Choroid plexus epithelial cell (primary cell): ENCODE data around the gene NEK1.
A peak's percentile ranks its signal among the peaks of the same experiment; 100 is the strongest.
"Not testable (repeated sequence)": the region's sequence is repeated elsewhere in the genome, so short reads cannot be mapped to it uniquely, and the experiment has no call there.

ENCODE experiments used
- DNase-seq: peaks from one replicate; pipeline ENCODE4 v3.0.0-alpha.2; 2010; ENCODE audit warnings: low read depth
- H3K4me3 ChIP-seq: 2 replicates; pipeline ENCODE4 v1.5.1; 2011; ENCODE audit warnings: low read depth, mild to moderate bottlenecking, control low read depth, low read length, moderate library complexity
- TF ChIP-seq, protein P1 (sequence below): conservative IDR thresholded peaks from 2 replicates; pipeline ENCODE4 v1.5.1; 2011; ENCODE audit warnings: low read depth, mild to moderate bottlenecking, control low read depth, inconsistent platforms, low read length, moderate library complexity

NEK1 gene

DNA sequence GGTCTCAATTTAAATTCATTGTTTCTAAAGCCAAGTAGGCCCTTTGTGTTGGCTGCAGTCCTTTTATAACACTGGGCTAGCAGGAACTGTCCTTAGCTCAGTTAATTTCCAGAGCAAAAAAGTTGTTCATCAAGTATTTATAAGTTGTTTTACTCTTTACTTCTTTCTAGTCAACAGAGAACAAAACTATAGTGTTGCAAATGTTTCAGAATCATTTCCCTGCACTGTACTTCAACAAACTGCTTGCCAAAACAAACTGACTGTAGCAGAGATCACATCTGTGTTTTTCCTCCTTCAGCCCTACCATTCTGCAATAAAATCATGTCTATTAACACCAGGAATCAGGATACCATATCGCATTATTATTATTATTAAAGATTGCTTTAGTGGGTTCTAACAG is 173.1 kb downstream of the NEK1 start:
- DNase-seq = peak; percentile 77
- TF ChIP-seq, protein P1, sequence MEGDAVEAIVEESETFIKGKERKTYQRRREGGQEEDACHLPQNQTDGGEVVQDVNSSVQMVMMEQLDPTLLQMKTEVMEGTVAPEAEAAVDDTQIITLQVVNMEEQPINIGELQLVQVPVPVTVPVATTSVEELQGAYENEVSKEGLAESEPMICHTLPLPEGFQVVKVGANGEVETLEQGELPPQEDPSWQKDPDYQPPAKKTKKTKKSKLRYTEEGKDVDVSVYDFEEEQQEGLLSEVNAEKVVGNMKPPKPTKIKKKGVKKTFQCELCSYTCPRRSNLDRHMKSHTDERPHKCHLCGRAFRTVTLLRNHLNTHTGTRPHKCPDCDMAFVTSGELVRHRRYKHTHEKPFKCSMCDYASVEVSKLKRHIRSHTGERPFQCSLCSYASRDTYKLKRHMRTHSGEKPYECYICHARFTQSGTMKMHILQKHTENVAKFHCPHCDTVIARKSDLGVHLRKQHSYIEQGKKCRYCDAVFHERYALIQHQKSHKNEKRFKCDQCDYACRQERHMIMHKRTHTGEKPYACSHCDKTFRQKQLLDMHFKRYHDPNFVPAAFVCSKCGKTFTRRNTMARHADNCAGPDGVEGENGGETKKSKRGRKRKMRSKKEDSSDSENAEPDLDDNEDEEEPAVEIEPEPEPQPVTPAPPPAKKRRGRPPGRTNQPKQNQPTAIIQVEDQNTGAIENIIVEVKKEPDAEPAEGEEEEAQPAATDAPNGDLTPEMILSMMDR = no peak
- no peak overlapping the region for H3K4me3 ChIP-seq

DNA sequence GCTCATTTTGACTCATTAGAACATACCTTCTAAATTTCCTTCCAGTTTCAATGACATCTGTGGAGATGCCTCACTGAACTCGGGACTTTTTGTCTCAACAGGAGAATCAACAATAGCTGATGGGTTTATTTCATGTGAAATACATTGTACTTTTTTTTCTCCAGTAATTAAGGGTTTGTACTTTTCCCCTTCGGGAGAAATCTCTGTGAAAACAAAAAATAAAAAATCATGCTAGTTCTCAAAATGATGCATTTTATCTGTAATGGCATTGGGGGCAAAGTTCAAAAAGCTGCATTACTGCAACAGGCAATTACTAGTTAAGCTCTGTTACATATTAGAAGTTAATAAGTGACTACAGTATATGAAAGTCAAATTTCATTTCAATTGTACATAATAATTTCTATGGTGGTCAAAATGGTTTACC is 174.3 kb downstream of the NEK1 start:
- no peak for DNase-seq
- TF ChIP-seq, protein P1 = no peak
- no peak overlapping the region for H3K4me3 ChIP-seq

DNA sequence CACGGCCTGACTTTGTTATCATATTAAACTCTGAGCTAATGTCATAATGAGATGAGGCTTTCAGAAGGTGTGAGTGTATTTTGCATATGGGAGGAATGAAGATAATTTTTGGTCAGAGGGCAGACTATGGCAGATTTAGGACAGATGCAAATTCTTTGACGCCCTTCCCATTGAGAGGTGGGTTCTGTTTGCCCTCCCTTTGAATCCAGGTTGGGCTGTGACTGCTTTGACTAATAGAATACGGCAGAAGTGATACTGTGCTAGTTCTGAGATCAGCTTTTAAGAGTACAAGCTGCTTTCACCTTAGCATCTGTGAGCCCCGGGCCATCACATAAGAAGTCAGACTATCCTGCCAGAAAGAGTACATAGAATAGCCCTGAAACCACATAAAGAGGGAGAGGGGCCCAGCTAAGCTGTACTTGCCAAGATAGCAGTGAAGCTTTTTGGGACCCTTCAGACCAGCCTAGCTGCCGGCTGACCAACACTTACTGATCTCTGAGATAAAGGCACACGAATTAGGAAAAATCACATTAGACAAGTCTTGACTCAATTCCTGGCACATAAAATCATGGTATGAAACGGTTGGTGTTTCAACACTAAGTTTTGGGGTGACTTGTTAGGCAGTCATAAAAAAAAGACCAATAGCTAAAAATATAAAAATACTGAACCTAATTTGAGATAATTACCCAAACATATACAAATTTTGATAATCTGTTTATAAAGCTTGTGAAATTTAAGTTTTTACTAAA is 174.9 kb downstream of the NEK1 start:
- no peak for DNase-seq
- TF ChIP-seq, protein P1 = no peak
- no peak overlapping the region for H3K4me3 ChIP-seq

DNA sequence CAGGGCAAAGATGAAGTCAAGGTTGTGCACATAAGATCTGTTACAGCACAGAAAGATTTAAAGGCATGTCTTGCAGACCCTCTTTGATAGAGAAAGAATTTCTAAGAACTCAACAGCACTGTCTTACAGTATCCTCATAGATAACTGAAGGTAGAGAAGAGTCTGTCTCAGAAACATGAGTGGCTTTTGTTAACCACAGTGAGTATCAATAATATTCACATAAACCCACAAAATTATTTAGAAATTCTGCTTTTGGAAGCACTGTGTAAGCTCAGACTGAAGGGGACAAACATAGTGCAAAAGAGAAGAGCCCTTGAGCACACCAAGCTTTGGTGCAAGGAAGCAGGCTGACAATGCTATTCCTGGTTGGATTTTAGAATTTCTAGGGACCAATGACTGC is 175.6 kb downstream of the NEK1 start:
- DNase-seq = no peak
- TF ChIP-seq, protein P1 = no peak
- no peak overlapping the region for H3K4me3 ChIP-seq

DNA sequence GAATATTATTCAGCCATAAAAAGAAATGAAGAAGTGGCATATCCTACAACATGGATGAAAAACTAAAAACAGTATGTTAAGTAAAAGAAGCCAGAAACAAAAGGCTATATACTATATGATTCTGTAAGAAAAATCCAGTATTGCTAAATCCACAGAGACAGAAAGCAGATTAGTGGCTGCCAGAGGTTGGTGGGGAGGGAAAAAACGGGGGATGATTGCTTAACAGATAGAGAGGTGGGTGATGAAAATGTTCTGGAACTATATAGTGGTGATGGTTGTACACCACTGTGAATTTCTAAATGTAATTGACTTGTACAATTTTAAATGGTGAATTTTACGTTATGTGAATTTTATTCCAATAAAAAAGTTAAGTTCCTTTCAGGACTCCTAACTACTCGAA is 184.0 kb downstream of the NEK1 start:
- TF ChIP-seq, protein P1 = no peak
- no peak overlapping the region for H3K4me3 ChIP-seq
- peak; percentile 19 for DNase-seq

DNA sequence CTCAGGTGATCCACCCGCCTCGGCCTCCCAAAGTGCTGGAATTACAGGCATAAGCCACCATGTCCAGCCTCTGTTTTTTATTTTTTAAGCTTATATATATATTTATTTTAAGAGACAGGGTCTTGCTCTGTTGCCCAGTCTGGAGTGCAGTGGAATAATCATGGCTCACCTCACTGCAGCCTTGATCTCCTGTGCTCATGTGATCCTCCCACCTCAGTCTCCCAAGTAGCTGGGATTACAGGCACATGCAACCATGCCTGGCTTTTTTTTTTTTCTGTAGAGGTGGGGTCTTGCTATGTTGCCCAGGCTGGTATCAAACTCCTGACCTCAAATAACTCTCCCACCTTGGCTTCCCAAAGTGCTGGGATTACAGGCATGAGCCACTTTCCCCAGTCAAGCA is 184.7 kb downstream of the NEK1 start:
- H3K4me3 ChIP-seq, DNase-seq: not testable (repeated sequence)

DNA sequence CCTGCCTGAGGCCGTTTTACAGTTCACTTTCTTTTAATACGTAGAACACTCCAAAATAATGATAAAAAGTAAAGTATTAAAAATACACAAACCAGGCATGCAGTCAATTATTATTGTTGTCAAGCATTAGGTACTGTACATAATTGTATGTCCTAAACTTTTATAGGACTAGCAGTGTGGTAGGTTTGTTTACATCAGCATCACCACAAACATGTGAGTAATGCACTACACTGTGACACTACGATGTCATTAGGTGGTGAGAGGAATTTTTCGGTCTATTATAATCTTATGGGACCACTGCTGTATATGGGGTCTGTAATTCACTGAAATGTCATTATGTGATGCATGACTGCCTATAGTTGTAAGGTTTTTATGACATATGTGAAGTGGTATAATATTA is 192.1 kb downstream of the NEK1 start:
- DNase-seq = no peak
- no peak overlapping the region for H3K4me3 ChIP-seq
- TF ChIP-seq, protein P1 = no peak
